IMR-90 (cell line): ENCODE data around the gene COQ6. TPM values are rescaled to one million over a fixed set of nuclear protein-coding genes. Genes with fewer than 3 reads are reported as not detected.

Experiments used
- ATAC-seq: fragments of 200-7000 bp; cut with Tn5 transposase; 2 replicates; pipeline ENCODE4 v1.9.1; 2020; ENCODE audit warnings: low read depth, mild to moderate bottlenecking, moderate library complexity
- BruUV-seq: library from RNA; stranded (reverse); fragments of 400-500 nt; replicated peaks from 2 replicates; lab custom pipeline; 2021; lab: Mats Ljungman, UMichigan
- CTCF ChIA-PET: fragments of 300-600 bp; formaldehyde crosslinking; extraction: SDS; loops from one replicate; lab custom pipeline; 2021; ENCODE audit warnings: antibody characterized with exemption; lab: Yijun Ruan, JAX
- POLR2A ChIA-PET: fragments of 300-600 bp; sonication (Branson Sonifier 250); formaldehyde crosslinking; loops from one replicate; lab custom pipeline; 2022; ENCODE audit warnings: antibody characterized with exemption; ENCODE audit not compliant: unreplicated experiment; lab: Charles Lee
- DNase-seq: peaks from one replicate; pipeline ENCODE4 v3.0.0; 2013
- H2AFZ ChIP-seq: replicated peaks from 2 replicates; pipeline ENCODE3; 2013; ENCODE audit warnings: low read length, mild to moderate bottlenecking; ENCODE audit not compliant: poor library complexity
- H2AK5ac ChIP-seq: 2 replicates; pipeline ENCODE4 v1.6.1; 2013; ENCODE audit warnings: low read depth, low read length, inconsistent platforms
- H2AK9ac ChIP-seq: replicated peaks from 2 replicates; pipeline ENCODE3; 2013; ENCODE audit warnings: mild to moderate bottlenecking, low read depth, low read length, moderate library complexity; ENCODE audit not compliant: poor library complexity
- H2BK120ac ChIP-seq: 2 replicates; pipeline ENCODE4 v1.6.1; 2013; ENCODE audit warnings: low read depth, low read length, inconsistent platforms
- H2BK15ac ChIP-seq: 3 replicates; pipeline ENCODE4 v1.6.1; 2013; ENCODE audit warnings: low read depth, low read length, inconsistent platforms
- H2BK20ac ChIP-seq: 2 replicates; pipeline ENCODE4 v1.6.1; 2013; ENCODE audit warnings: low read depth, mild to moderate bottlenecking, inconsistent platforms, low read length, moderate library complexity
- H2BK5ac ChIP-seq: 2 replicates; pipeline ENCODE4 v1.6.1; 2013; ENCODE audit warnings: mild to moderate bottlenecking, low read depth, low read length, inconsistent platforms; ENCODE audit not compliant: poor library complexity, severe bottlenecking
- H3K14ac ChIP-seq: replicated peaks from 2 replicates; pipeline ENCODE4 v1.6.1; 2013; ENCODE audit warnings: low read depth, low read length, inconsistent platforms
- H3K18ac ChIP-seq: 2 replicates; pipeline ENCODE4 v1.6.1; 2013; ENCODE audit warnings: low read depth, low read length, control low read depth
- H3K23ac ChIP-seq: 2 replicates; pipeline ENCODE4 v1.6.1; 2013; ENCODE audit warnings: low read depth, low read length, inconsistent platforms
- H3K27ac ChIP-seq: 2 replicates; pipeline ENCODE4 v1.5.1; 2013; ENCODE audit warnings: mild to moderate bottlenecking, control low read depth, low read length; ENCODE audit not compliant: insufficient read depth
- H3K27me3 ChIP-seq: 2 replicates; pipeline ENCODE4 v1.6.1; 2013; ENCODE audit warnings: low read length; ENCODE audit not compliant: control insufficient read depth, insufficient read depth
- H3K36me3 ChIP-seq: 2 replicates; pipeline ENCODE4 v1.6.1; 2013; ENCODE audit warnings: low read length, mixed read lengths; ENCODE audit not compliant: control insufficient read depth, insufficient read depth
- H3K4ac ChIP-seq: 2 replicates; pipeline ENCODE4 v1.6.1; 2013; ENCODE audit warnings: low read depth, low read length, inconsistent platforms
- H3K4me1 ChIP-seq: 2 replicates; pipeline ENCODE4 v1.6.1; 2013; ENCODE audit warnings: low read length, mixed read lengths; ENCODE audit not compliant: control insufficient read depth, insufficient read depth
- H3K4me2 ChIP-seq: 2 replicates; pipeline ENCODE4 v1.6.1; 2013; ENCODE audit warnings: low read depth, mild to moderate bottlenecking, control low read depth, low read length, moderate library complexity
- H3K4me3 ChIP-seq: 2 replicates; pipeline ENCODE4 v1.5.1; 2013; ENCODE audit warnings: low read depth, mild to moderate bottlenecking, control low read depth, low read length, moderate library complexity; ENCODE audit not compliant: insufficient read depth
- H3K56ac ChIP-seq: 2 replicates; pipeline ENCODE4 v1.6.1; 2013; ENCODE audit warnings: low read length, inconsistent platforms; ENCODE audit not compliant: insufficient read depth; ENCODE audit errors: extremely low read depth
- H3K79me1 ChIP-seq, 2 experiments: 2 replicates each; pipeline ENCODE4 v1.6.1; 2013; ENCODE audit warnings: low read length in 2 of 2, inconsistent platforms in 1 of 2, low read depth in 1 of 2
- H3K9ac ChIP-seq: 2 replicates; pipeline ENCODE4 v1.6.1; 2013; ENCODE audit warnings: low read depth, low read length, control low read depth
- H3K9me1 ChIP-seq: 2 replicates; pipeline ENCODE4 v1.6.1; 2013; ENCODE audit warnings: low read length, inconsistent platforms; ENCODE audit not compliant: insufficient read depth
- H3K9me3 ChIP-seq: 2 replicates; pipeline ENCODE4 v1.6.1; 2013; ENCODE audit warnings: low read length; ENCODE audit not compliant: control insufficient read depth, insufficient read depth
- H4K20me1 ChIP-seq: 2 replicates; pipeline ENCODE4 v1.6.1; 2013; ENCODE audit warnings: low read length, inconsistent platforms; ENCODE audit not compliant: insufficient read depth
- H4K5ac ChIP-seq: 2 replicates; pipeline ENCODE4 v1.6.1; 2013; ENCODE audit warnings: mild to moderate bottlenecking, low read depth, low read length, control low read depth
- H4K8ac ChIP-seq, 2 experiments: 2 replicates each; pipeline ENCODE4 v1.6.1; 2013; ENCODE audit warnings: low read depth in 2 of 2, low read length in 2 of 2, control low read depth in 1 of 2, inconsistent platforms in 1 of 2
- H4K91ac ChIP-seq: 2 replicates; pipeline ENCODE4 v1.6.1; 2013; ENCODE audit warnings: low read depth, low read length, inconsistent platforms; ENCODE audit not compliant: insufficient read depth
- CEBPB ChIP-seq: IDR thresholded peaks from 2 replicates; pipeline ENCODE4 v1.6.1; 2012; ENCODE audit warnings: low read depth, low read length, improper control_type of control experiment
- CHD1 ChIP-seq: IDR thresholded peaks from 2 replicates; pipeline ENCODE4 v1.6.1; 2012; ENCODE audit warnings: low read depth, low read length, improper control_type of control experiment
- CTCF ChIP-seq: conservative IDR thresholded peaks from 2 replicates; pipeline ENCODE4 v1.5.1; 2012; ENCODE audit warnings: mild to moderate bottlenecking, low read depth, low read length, improper control_type of control experiment
- MAFK ChIP-seq: IDR thresholded peaks from 2 replicates; pipeline ENCODE4 v1.6.1; 2012; ENCODE audit warnings: low read depth, low read length, improper control_type of control experiment
- WGBS, 2 experiments: methylation state at CpG; one replicate each; pipeline versions ENCODE4 v1.1.5 to v1.1.7; 2013; ENCODE audit warnings: missing lambda C conversion rate in 2 of 2; ENCODE audit not compliant: insufficient read length in 1 of 2; ENCODE audit errors: extremely low coverage in 2 of 2; 5-methylcytosine and 5-hydroxymethylcytosine counted together
- dilution Hi-C: fragments of 300-500 bp; cut with HindIII; formaldehyde crosslinking; loops from one replicate; pipeline ENCODE4 v1.14.3; 2018; ENCODE audit warnings: low sequenced_read_pairs; ENCODE audit not compliant: unreplicated experiment
- in situ Hi-C: fragments of 300-500 bp; cut with MboI; formaldehyde crosslinking; loops from 3 replicates; pipeline ENCODE4 v1.14.3; 2019; ENCODE audit warnings: low sequenced_read_pairs, inconsistent platforms, mixed read lengths
- intact Hi-C: fragments of 100-400 bp; cut with micrococcal nuclease; formaldehyde crosslinking; loops from 2 replicates; pipeline ENCODE4 v1.10.0; 2022
- polyA plus RNA-seq, 3 experiments: library from polyadenylated mRNA; depleted of rRNA; stranded (reverse); fragments of >200 nt; gene quantifications; 2 replicates each; pipeline ENCODE4 v1.2.3, GENCODE V29; 2012; ENCODE audit warnings: low replicate concordance in 1 of 3
- total RNA-seq: library from RNA; depleted of rRNA; stranded (reverse); fragments of >200 nt; gene quantifications from 2 replicates; pipeline ENCODE4 v1.2.3, GENCODE V29; 2012
- TF ChIP-seq, protein P1 (sequence below): fragments of 150-350 bp; IDR thresholded peaks from 2 replicates; pipeline ENCODE4 v1.6.1; 2017; ENCODE audit warnings: mild to moderate bottlenecking, antibody characterized with exemption, low read length, low read depth

The COQ6 gene
- total and polyA plus RNA-seq, 2 of the 4 experiments (the other 2 are of a cell fraction), result 21.0 to 28.6 TPM

DNA sequence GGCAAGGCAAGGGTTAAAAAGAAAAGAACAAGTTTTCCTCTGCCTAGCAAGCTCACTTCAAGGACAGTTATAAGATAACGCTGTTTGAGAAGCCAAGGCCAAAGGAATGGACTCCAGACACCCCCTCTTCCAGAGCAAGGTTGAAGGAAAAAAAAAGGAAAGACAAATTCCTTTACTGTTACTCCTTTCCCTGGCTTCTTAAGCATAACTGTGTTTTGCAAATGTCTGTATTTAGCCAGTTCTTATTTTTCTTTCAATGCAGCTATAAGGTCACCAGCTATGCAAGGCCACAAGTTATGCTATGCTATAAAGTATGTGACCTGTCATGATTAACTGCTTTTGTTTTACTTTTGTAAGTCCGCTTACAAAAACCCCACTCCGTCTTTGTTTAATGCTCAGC is 36.8 kb upstream of the COQ6 start:
- no peak overlapping the region for H3K4ac ChIP-seq
- H3K56ac ChIP-seq, result no peak overlapping the region
- H2BK5ac ChIP-seq, result no peak overlapping the region
- no peak overlapping the region for H3K4me2 ChIP-seq
- peaks cover 27 to 43% of the 10 kb centered on the region in 2 experiments for H3K79me1 ChIP-seq
- no peaks in the 10 kb centered on the region for H3K4me1 ChIP-seq
- H4K8ac ChIP-seq, result no peak overlapping the region
- no peak overlapping the region for H3K4me3 ChIP-seq
- no peak overlapping the region for H2AFZ ChIP-seq
- peaks cover 6% of the 10 kb centered on the region; the same call in 1 of the 2 replicates for H3K9me1 ChIP-seq
- no peak overlapping the region for H3K9ac ChIP-seq
- H3K27me3 ChIP-seq, result no peaks in the 10 kb centered on the region
- ChIA-PET CTCF (no interaction called here), POLR2A (interaction anchor here (0.7 kb wide), 1 partner anchor 119 kb away, joined by 7 read pairs; no protein-coding TSS in a partner anchor)
- H2BK15ac ChIP-seq, result no peak overlapping the region
- no peaks in the 10 kb centered on the region for H3K9me3 ChIP-seq
- H4K20me1 ChIP-seq, result peaks cover 9% of the 10 kb centered on the region
- TF ChIP-seq, protein P1, sequence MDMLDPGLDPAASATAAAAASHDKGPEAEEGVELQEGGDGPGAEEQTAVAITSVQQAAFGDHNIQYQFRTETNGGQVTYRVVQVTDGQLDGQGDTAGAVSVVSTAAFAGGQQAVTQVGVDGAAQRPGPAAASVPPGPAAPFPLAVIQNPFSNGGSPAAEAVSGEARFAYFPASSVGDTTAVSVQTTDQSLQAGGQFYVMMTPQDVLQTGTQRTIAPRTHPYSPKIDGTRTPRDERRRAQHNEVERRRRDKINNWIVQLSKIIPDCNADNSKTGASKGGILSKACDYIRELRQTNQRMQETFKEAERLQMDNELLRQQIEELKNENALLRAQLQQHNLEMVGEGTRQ, result no peak
- no peak for TF ChIP-seq CHD1
- TF ChIP-seq CTCF, result no peak
- TF ChIP-seq CEBPB, result no peak
- TF ChIP-seq MAFK, result no peak
- no peak overlapping the region for H2AK5ac ChIP-seq
- intact Hi-C loops (no loop called here), dilution Hi-C loops (no loop called here), in situ Hi-C loops (no loop called here)
- H3K36me3 ChIP-seq, result peaks cover 39% of the 10 kb centered on the region
- H3K23ac ChIP-seq, result no peak overlapping the region
- no TSS peak for BruUV-seq
- no peak overlapping the region for H3K14ac ChIP-seq
- H3K18ac ChIP-seq, result no peak overlapping the region
- no peak overlapping the region for H3K27ac ChIP-seq
- H2BK120ac ChIP-seq, result no peak overlapping the region
- DNase-seq (peak; percentile 77), ATAC-seq (peak; percentile 60)
- H2AK9ac ChIP-seq, result no peak overlapping the region
- no peak overlapping the region for H4K5ac ChIP-seq
- no CpG with 5 or more reads among the region's 3 CpGs for WGBS, 2 experiments
- no peak overlapping the region for H4K91ac ChIP-seq
- no peak overlapping the region for H2BK20ac ChIP-seq
